HG03558 (cell line): ENCODE results near the gene GLYR1.

Experiments used
- ATAC-seq: cut with Tn5 transposase; IDR thresholded peaks from one replicate; pipeline ENCODE4 v1.9.1; 2021; ENCODE audit warnings: moderate number of reproducible peaks; ENCODE audit not compliant: unreplicated experiment; ENCODE audit errors: extremely low read depth

Gene GLYR1

GRCh38 chr16:4882000-4882632, 35.0 kb upstream of the GLYR1 start:
- ATAC-seq = no peak

GRCh38 chr16:4880006-4880580, 33.0 kb upstream of the GLYR1 start:
- no peak for ATAC-seq

- no peak for ATAC-seq
These were observed 32.0 kb upstream of the GLYR1 start for GRCh38 chr16:4879049-4879448.

- no peak for ATAC-seq
These were observed 30.2 kb upstream of the GLYR1 start for GRCh38 chr16:4877380-4877685.

- ATAC-seq = no peak
These were observed 29.7 kb upstream of the GLYR1 start for GRCh38 chr16:4876646-4877379.

- no peak for ATAC-seq
These were observed 27.6 kb upstream of the GLYR1 start for GRCh38 chr16:4874666-4875065.

- ATAC-seq = no peak
These were observed 26.0 kb upstream of the GLYR1 start for GRCh38 chr16:4873091-4873490.

- no peak for ATAC-seq
These were observed 24.0 kb upstream of the GLYR1 start for GRCh38 chr16:4871071-4871470.

- ATAC-seq = no peak
These were observed 23.1 kb upstream of the GLYR1 start for GRCh38 chr16:4870138-4870671.

- ATAC-seq = no peak
These were observed 22.2 kb upstream of the GLYR1 start for GRCh38 chr16:4869147-4869805.

GRCh38 chr16:4868535-4868934, 21.4 kb upstream of the GLYR1 start:
- ATAC-seq = no peak

- ATAC-seq = no peak
These were observed 20.9 kb upstream of the GLYR1 start for GRCh38 chr16:4868026-4868425.

- ATAC-seq = no peak
These were observed 19.5 kb upstream of the GLYR1 start for GRCh38 chr16:4866586-4866985.

GRCh38 chr16:4865231-4865860, 18.3 kb upstream of the GLYR1 start:
- ATAC-seq = no peak

GRCh38 chr16:4864728-4865127, 17.6 kb upstream of the GLYR1 start:
- no peak for ATAC-seq

GRCh38 chr16:4862639-4863038, 15.6 kb upstream of the GLYR1 start:
- ATAC-seq = no peak

- ATAC-seq = no peak
These were observed 13.7 kb upstream of the GLYR1 start for GRCh38 chr16:4860727-4861342.

- ATAC-seq = no peak
These were observed 12.8 kb upstream of the GLYR1 start for GRCh38 chr16:4859900-4860255.

GRCh38 chr16:4859190-4859899, 12.3 kb upstream of the GLYR1 start:
- no peak for ATAC-seq

GRCh38 chr16:4855804-4856203, 8.7 kb upstream of the GLYR1 start:
- ATAC-seq = no peak
